Activated naive CD8-positive, alpha-beta T cell treated with anti-CD3 and anti-CD28 coated beads for 36 hours (primary cell): ENCODE data around the gene PLCL2. TPM values are rescaled to one million over a fixed set of nuclear protein-coding genes. Genes with fewer than 3 reads are reported as not detected.

ENCODE experiments used
- DNase-seq: peaks from one replicate; pipeline ENCODE4 v3.0.0; 2021
- H3K27ac Mint-ChIP-seq: one replicate; pipeline ENCODE4 v1.8.0; 2022; ENCODE audit warnings: mild to moderate bottlenecking, moderate library complexity, mixed read lengths
- H3K27me3 Mint-ChIP-seq: one replicate; pipeline ENCODE4 v1.8.0; 2022; ENCODE audit warnings: mild to moderate bottlenecking, mixed read lengths
- H3K36me3 Mint-ChIP-seq: one replicate; pipeline ENCODE4 v1.8.0; 2021; ENCODE audit warnings: mild to moderate bottlenecking, mixed read lengths
- H3K4me1 Mint-ChIP-seq: one replicate; pipeline ENCODE4 v1.8.0; 2021; ENCODE audit warnings: mixed read lengths
- H3K4me3 Mint-ChIP-seq: one replicate; pipeline ENCODE4 v1.8.0; 2022; ENCODE audit warnings: mild to moderate bottlenecking, moderate library complexity, mixed read lengths
- H3K9me3 Mint-ChIP-seq: one replicate; pipeline ENCODE4 v1.8.0; 2022; ENCODE audit warnings: mixed read lengths
- total RNA-seq, 2 experiments: library from RNA; stranded (reverse); gene quantifications; one replicate each; pipeline ENCODE4 v1.2.3, GENCODE V29; 2021

Gene PLCL2
- total RNA-seq, 2 experiments from 2014 or later = 19.1 to 19.6 TPM

GRCh38 chr3:17075907-17076306 is 191.2 kb downstream of the PLCL2 start:
- H3K27me3 Mint-ChIP-seq = no peaks in the 10 kb centered on the region
- no peak overlapping the region for H3K27ac Mint-ChIP-seq
- H3K36me3 Mint-ChIP-seq = peaks cover 58% of the 10 kb centered on the region
- peaks cover 9% of the 10 kb centered on the region for H3K9me3 Mint-ChIP-seq
- peaks cover 46% of the 10 kb centered on the region for H3K4me1 Mint-ChIP-seq
- H3K4me3 Mint-ChIP-seq = no peak overlapping the region
- DNase-seq = no peak

- peaks cover 9% of the 10 kb centered on the region for H3K9me3 Mint-ChIP-seq
- no peak for DNase-seq
- H3K36me3 Mint-ChIP-seq = peaks cover 66% of the 10 kb centered on the region
- H3K4me1 Mint-ChIP-seq = peaks cover 49% of the 10 kb centered on the region
- no peak overlapping the region for H3K4me3 Mint-ChIP-seq
- H3K27me3 Mint-ChIP-seq = no peaks in the 10 kb centered on the region
- no peak overlapping the region for H3K27ac Mint-ChIP-seq
Measured at GRCh38 chr3:17076940-17077605, 192.3 kb downstream of the PLCL2 start.

DNA sequence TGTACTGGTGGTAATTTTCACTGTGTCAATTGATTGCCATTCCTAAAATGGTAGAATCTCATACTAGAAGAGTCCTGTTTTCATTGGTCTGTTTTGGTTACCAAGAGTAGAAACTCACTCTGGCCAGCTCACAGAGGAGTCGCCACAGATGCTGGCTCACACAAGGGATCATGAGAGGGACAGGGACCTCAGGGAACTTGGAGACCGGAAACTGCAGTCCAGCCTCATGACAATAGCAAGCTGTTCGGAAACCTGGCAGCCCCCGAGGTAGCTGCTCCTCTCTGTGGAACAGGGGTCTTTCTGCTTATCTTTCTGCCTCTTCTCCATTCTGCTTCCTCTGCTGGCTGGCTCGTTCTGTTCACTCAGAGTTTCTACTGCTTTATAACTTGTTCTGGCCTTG is 192.9 kb downstream of the PLCL2 start:
- Mint-ChIP-seq H3K36me3 (peaks cover 68% of the 10 kb centered on the region), H3K9me3 (peaks cover 9% of the 10 kb centered on the region), H3K4me3 (no peak overlapping the region), H3K4me1 (peaks cover 52% of the 10 kb centered on the region), H3K27ac (no peak overlapping the region), H3K27me3 (no peaks in the 10 kb centered on the region)
- DNase-seq = no peak

DNA sequence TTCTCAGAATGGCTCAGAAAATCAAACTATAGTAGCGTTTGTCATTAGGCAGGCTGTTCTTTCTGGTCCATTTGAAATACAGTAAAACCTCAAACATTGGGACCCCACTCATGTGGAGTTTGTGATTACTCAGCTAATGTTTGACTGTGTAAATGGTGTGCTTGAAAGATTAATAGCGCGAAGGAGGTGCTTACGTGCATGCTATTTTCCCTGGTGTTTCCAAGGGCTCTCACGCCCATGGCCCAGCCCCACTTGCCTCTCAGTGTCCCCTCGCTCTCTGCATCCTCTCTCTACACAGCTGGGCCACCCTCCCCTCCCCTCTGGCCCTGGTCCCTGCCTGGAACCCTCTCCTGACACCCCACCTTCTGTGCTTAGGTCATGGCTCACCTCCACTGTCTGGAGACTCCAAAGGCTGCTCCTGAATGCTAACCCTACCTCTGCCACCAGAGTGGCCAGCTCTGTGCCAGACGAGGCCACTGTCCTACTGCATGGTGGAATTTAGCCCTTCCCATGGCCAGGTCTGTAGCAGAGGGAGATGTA is 194.2 kb downstream of the PLCL2 start:
- Mint-ChIP-seq H3K4me3 (no peak overlapping the region), H3K4me1 (peaks cover 45% of the 10 kb centered on the region), H3K27me3 (no peaks in the 10 kb centered on the region), H3K9me3 (peaks cover 9% of the 10 kb centered on the region), H3K36me3 (peaks cover 67% of the 10 kb centered on the region), H3K27ac (no peak overlapping the region)
- DNase-seq = no peak

DNA sequence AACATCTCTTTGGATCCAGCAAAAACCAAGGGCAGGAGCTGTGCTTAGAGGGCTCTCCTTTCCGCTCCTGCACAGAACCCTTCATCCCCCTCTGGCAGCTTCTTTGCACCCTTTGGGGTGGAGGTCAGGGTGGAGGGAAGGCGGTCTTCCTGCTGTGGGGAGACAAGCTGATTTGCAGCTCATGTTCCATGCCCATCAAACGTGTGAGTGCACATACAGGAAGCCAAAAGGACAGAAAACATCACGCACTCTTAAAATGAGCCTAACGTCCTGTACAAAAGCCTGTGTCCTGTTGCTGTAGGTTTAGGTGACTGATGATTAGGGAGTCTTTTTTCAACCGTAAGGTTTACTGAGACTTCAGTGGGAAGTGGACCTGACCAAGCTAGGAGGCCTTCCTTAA is 195.2 kb downstream of the PLCL2 start:
- no peak for DNase-seq
- Mint-ChIP-seq H3K27ac (peak overlapping the region; percentile 69), H3K36me3 (peaks cover 69% of the 10 kb centered on the region), H3K4me3 (no peak overlapping the region), H3K4me1 (peaks cover 35% of the 10 kb centered on the region), H3K27me3 (no peaks in the 10 kb centered on the region), H3K9me3 (peaks cover 9% of the 10 kb centered on the region)

GRCh38 chr3:17081520-17081919 is 196.8 kb downstream of the PLCL2 start:
- Mint-ChIP-seq H3K27me3 (no peaks in the 10 kb centered on the region), H3K9me3 (peaks cover 9% of the 10 kb centered on the region), H3K36me3 (peaks cover 66% of the 10 kb centered on the region), H3K27ac (no peak overlapping the region), H3K4me3 (no peak overlapping the region), H3K4me1 (peaks cover 35% of the 10 kb centered on the region)
- DNase-seq = no peak

DNA sequence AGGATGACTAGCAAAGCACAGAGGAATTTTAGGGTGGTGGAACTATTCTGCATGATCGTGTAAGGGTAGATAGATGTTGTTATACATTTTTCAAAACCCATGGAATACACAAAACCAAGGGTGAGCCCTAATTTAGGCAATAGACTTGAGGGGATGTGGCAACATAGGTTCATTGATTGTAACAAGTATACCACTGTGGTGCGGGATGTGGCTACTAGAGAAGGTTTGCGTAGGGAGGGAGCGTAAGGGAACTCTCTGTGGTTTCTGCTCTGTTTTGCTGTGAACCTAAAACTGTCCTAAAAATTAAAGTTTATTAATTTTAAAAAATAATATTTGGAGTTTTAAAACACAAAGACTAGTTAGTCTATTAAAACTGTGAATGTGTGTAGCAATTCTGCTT is 202.8 kb downstream of the PLCL2 start:
- no peak overlapping the region for H3K27ac Mint-ChIP-seq
- H3K36me3 Mint-ChIP-seq = peaks cover 46% of the 10 kb centered on the region
- H3K27me3 Mint-ChIP-seq = no peaks in the 10 kb centered on the region
- H3K4me1 Mint-ChIP-seq = peaks cover 35% of the 10 kb centered on the region
- no peak overlapping the region for H3K4me3 Mint-ChIP-seq
- no peak for DNase-seq
- peaks cover 6% of the 10 kb centered on the region for H3K9me3 Mint-ChIP-seq

DNA sequence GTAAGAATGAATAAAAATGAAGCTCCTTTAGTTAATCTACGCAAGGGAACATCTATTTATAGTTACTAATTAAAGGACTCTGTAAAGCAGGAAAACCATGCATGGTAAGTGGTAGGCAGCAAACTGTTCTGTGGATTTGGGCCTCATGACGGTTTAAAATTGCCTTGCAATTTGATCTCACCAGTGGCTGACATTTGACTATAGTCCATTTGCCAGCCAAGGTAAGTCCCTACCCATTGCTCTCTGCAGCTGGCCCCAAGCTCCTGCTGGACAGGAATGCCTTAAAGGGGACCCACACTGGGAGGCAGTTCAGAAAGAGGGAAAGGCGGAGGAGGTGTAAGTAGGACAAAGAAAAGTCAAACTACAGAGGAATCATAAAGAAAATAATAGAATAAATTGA is 203.3 kb downstream of the PLCL2 start:
- peaks cover 6% of the 10 kb centered on the region for H3K9me3 Mint-ChIP-seq
- H3K36me3 Mint-ChIP-seq = peaks cover 43% of the 10 kb centered on the region
- no peaks in the 10 kb centered on the region for H3K27me3 Mint-ChIP-seq
- no peak for DNase-seq
- no peak overlapping the region for H3K27ac Mint-ChIP-seq
- H3K4me1 Mint-ChIP-seq = peaks cover 35% of the 10 kb centered on the region
- no peak overlapping the region for H3K4me3 Mint-ChIP-seq

DNA sequence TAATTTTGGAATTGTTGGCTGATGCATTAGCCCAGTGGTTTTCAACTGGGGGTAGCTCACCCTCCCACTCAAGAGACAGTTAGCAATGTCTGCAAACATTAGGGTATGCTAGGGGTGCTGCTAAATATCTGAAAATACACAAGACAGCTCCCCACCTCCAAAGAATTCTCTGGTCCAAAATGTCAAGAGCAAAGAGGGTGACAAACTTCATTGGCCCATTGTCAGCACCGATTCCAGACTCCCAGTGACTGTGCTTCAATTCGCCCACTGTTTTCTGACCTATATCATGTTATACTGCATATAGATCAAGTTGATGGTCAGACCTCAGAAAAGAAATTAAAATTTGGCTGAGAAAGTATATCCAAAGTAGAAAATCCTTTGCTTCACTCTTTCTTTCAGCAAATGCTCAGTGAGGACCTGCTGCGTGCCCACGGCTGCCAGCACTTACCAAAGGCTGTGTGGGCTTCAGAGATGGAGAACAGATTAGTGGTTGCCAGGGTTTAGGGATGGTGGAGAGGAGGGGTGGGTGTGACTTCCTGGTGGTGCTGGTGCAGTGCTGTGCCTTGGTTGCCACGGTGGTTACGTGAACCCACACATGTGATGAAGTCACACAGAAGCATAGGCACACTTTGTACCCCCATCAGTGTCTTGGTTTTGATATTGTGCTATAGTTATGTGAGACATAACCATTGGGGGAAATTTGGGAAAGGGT is 204.0 kb downstream of the PLCL2 start:
- peak; percentile 17 for DNase-seq
- Mint-ChIP-seq H3K9me3 (peaks cover 6% of the 10 kb centered on the region), H3K4me1 (peaks cover 35% of the 10 kb centered on the region), H3K27ac (no peak overlapping the region), H3K36me3 (peaks cover 39% of the 10 kb centered on the region), H3K4me3 (no peak overlapping the region), H3K27me3 (no peaks in the 10 kb centered on the region)

DNA sequence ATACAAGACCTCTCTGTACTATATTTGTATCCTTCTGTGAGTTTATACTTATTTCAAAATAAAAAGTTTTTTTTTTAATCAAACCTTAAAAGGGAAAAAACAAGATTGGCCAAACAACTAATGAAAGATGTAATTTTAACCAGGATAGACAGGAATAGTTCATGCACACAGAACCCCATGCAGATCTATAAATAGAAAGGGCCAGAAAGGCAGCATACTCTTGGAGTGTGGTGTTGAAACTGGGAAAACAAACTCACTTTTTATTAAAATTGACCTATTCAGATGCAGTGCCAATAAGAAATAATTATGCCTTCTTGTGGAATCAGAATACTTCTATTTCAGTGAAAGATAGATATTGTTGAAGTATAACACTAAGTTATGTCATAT is 204.6 kb downstream of the PLCL2 start:
- Mint-ChIP-seq H3K4me1 (peaks cover 35% of the 10 kb centered on the region), H3K9me3 (peaks cover 6% of the 10 kb centered on the region), H3K36me3 (peaks cover 38% of the 10 kb centered on the region), H3K27ac (no peak overlapping the region), H3K27me3 (no peaks in the 10 kb centered on the region), H3K4me3 (no peak overlapping the region)
- DNase-seq = no peak

DNA sequence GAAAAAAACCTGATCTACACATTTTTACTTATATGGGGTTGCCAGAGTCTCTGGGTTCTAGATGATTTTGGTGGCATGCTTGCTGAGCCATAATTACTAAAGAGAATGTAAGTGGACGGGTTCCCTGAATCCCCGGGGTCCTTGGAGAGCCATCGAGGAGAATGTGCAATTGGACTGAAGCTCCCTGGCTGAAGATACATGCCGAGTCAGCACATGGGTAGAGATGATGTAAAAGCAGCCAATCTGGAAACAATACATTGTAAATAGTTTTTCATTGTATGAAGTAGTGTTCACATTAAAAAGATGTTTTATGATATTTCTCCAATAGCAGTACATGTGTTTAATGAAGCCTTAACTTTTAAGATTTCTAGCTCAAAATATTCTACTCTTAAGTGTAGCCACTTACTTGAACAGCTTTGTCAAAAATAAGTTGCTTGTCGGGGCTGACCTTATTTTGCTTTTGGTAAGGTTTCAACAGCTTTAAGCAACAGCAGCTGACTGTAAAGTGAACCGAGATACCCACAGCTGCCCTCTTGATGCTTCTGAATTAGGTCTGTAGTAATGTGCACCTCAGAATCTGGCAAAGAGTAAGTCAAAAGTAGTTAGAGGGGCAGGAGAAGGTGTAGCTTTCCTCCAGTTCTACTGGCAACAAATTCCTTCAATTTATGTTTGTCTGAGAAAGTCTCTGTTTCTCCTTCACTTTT is 205.7 kb downstream of the PLCL2 start:
- Mint-ChIP-seq H3K4me1 (peaks cover 35% of the 10 kb centered on the region), H3K27me3 (no peaks in the 10 kb centered on the region), H3K9me3 (peaks cover 6% of the 10 kb centered on the region), H3K4me3 (no peak overlapping the region), H3K27ac (no peak overlapping the region), H3K36me3 (peaks cover 31% of the 10 kb centered on the region)
- DNase-seq = no peak

- Mint-ChIP-seq H3K27ac (no peak overlapping the region), H3K9me3 (no peaks in the 10 kb centered on the region), H3K4me1 (peaks cover 23% of the 10 kb centered on the region), H3K4me3 (no peak overlapping the region), H3K27me3 (no peaks in the 10 kb centered on the region), H3K36me3 (peaks cover 18% of the 10 kb centered on the region)
- DNase-seq = no peak
Measured at GRCh38 chr3:17091910-17092582, 207.3 kb downstream of the PLCL2 start.

DNA sequence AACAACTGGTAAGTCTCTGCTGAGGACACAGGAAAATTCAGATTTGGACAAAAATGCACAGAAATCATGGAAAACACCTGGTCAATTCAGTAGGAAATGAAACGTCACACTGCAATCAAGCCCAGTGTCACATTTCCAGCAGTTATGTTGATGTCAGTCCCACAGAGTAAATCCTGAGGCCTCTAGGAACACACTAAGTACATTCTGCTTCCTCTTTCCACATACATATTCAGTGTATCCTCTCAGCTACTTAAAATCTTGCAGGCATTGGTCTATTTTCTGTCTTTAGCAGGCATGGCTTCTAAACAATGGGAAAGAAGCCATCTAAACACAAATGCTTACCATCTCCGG is 207.8 kb downstream of the PLCL2 start:
- Mint-ChIP-seq H3K9me3 (no peaks in the 10 kb centered on the region), H3K27me3 (no peaks in the 10 kb centered on the region), H3K4me1 (peaks cover 18% of the 10 kb centered on the region), H3K4me3 (no peak overlapping the region), H3K36me3 (peaks cover 14% of the 10 kb centered on the region), H3K27ac (no peak overlapping the region)
- DNase-seq = no peak

GRCh38 chr3:17094551-17094950 is 209.8 kb downstream of the PLCL2 start:
- H3K4me1 Mint-ChIP-seq = peaks cover 2% of the 10 kb centered on the region
- no peak overlapping the region for H3K27ac Mint-ChIP-seq
- no peaks in the 10 kb centered on the region for H3K9me3 Mint-ChIP-seq
- no peaks in the 10 kb centered on the region for H3K27me3 Mint-ChIP-seq
- peaks cover 7% of the 10 kb centered on the region for H3K36me3 Mint-ChIP-seq
- DNase-seq = no peak
- no peak overlapping the region for H3K4me3 Mint-ChIP-seq

DNA sequence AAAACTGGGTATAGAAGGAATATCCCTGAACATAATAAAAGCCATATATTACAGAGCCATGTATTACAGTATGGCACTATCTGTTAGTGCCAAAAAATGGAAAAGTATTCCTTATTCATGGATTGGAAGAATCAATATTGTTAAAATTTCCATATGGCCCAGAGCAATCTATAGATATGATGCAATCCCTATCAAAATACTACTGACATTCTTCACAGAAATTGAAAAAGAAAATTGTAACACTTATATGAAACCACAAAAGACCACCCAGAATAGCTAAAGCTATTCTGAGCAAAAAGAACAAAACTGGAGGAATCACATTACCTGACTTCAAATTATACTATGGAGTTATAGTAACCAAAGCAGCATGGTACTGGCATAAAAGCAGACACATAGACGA is 218.8 kb downstream of the PLCL2 start:
- Mint-ChIP-seq H3K4me1 (peaks cover 2% of the 10 kb centered on the region), H3K27ac (no peak overlapping the region), H3K4me3 (no peak overlapping the region), H3K27me3 (no peaks in the 10 kb centered on the region), H3K36me3 (peaks cover 9% of the 10 kb centered on the region), H3K9me3 (peaks cover 41% of the 10 kb centered on the region)
- no peak for DNase-seq
